NCI-H1105 treated with DMSO at 0.1 percent for 48 hours (cell line): ENCODE data around the gene ABLIM2.

Source experiments
- DNase-seq: peaks from one replicate; lab custom pipeline; 2025; lab: John Stamatoyannopoulos, UW

ABLIM2 gene

GRCh38 chr4:8047837-8048678, 110.6 kb downstream of the ABLIM2 start:
- no peak for DNase-seq

- DNase-seq, result no peak
Measured at GRCh38 chr4:8046925-8047541, 111.6 kb downstream of the ABLIM2 start.

- DNase-seq, result no peak
Measured at GRCh38 chr4:8045909-8046308, 112.7 kb downstream of the ABLIM2 start.

GRCh38 chr4:8044699-8045098, 113.9 kb downstream of the ABLIM2 start:
- DNase-seq, result peak; percentile 96

GRCh38 chr4:8044244-8044643, 114.4 kb downstream of the ABLIM2 start:
- no peak for DNase-seq

GRCh38 chr4:8043596-8043995, 115.0 kb downstream of the ABLIM2 start:
- DNase-seq, result no peak

- no peak for DNase-seq
Measured at GRCh38 chr4:8041868-8042267, 116.7 kb downstream of the ABLIM2 start.

- DNase-seq, result no peak
Measured at GRCh38 chr4:8041172-8041571, 117.4 kb downstream of the ABLIM2 start.

GRCh38 chr4:8040607-8041006, 118.0 kb downstream of the ABLIM2 start:
- no peak for DNase-seq

- no peak for DNase-seq
Measured at GRCh38 chr4:8039853-8040252, 118.8 kb downstream of the ABLIM2 start.

- peak; percentile 94 for DNase-seq
Measured at GRCh38 chr4:8039290-8039689, 119.3 kb downstream of the ABLIM2 start.

- DNase-seq, result peak; percentile 89
Measured at GRCh38 chr4:8038719-8039251, 119.8 kb downstream of the ABLIM2 start.

GRCh38 chr4:8038083-8038482, 120.5 kb downstream of the ABLIM2 start:
- no peak for DNase-seq

- no peak for DNase-seq
Measured at GRCh38 chr4:8037150-8037769, 121.4 kb downstream of the ABLIM2 start.

- no peak for DNase-seq
Measured at GRCh38 chr4:8035371-8035780, 123.2 kb downstream of the ABLIM2 start.

GRCh38 chr4:8033829-8034528, 124.6 kb downstream of the ABLIM2 start:
- no peak for DNase-seq

- no peak for DNase-seq
Measured at GRCh38 chr4:8033067-8033755, 125.4 kb downstream of the ABLIM2 start.

- DNase-seq, result no peak
Measured at GRCh38 chr4:8032381-8032780, 126.2 kb downstream of the ABLIM2 start.

GRCh38 chr4:8030121-8030781, 128.4 kb downstream of the ABLIM2 start:
- DNase-seq, result no peak

GRCh38 chr4:8029689-8030088, 128.9 kb downstream of the ABLIM2 start:
- no peak for DNase-seq
